ENCODE measurements around the gene COMT. TPM values are rescaled to one million over a fixed set of nuclear protein-coding genes. Genes with fewer than 3 reads are reported as not detected.

COMT gene
- total RNA-seq, 4 donors from 2014 or later = 58.5 to 103 (median 85.3) TPM

DNA sequence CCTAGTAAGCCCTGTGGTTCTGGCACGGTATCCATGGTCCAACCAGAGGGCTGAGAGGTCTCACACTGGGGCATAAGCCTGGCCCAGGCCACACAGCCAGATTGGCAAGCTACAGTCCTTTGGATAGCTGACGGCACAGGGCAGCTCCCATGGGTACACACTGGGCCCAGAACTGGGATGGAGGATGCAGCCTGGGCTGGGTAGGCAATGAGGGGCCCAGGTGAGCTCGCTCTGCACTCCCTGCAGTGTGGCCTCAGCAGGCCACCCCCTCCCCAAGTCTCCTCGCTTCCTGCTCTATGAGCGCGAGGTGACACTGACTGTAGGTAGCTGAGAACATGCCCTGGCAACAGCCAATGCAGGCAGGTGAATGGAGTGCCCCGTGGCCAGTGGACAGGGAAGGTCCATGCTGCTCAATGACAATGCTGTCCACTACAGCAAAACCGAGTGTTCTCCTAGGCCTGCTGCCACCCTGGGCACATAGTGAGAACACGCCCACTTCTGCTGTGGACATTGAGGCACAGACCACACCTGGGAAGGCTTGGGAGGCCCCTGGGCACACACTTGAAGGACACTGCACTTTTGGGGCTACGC lies 71.3 kb downstream of the COMT start:
- intact Hi-C loops (cut with DNase I; ENCODE audit: low total_unique reads) (loop anchor here (2.0 kb wide), 1 partner anchor 42 kb away; no protein-coding TSS in a partner anchor), in situ Hi-C loops (cut with MboI; ENCODE audit: low pct_ligation_motif_present in 1 of 4, low pct_unique_long_range_greater_than_20kb in 1 of 4, low sequenced_read_pairs in 3 of 4) (no loop called here)
- Histone ChIP-seq H3K27me3 (peaks cover 16% of the 10 kb centered on the region), H3K36me3 (no peaks in the 10 kb centered on the region), H3K9me3 (no peaks in the 10 kb centered on the region), H3K4me1 (peaks cover 5 to 15% (median 14%) of the 10 kb centered on the region in 4 donors), H3K4me3 (no peak overlapping the region), H3K27ac (no peak overlapping the region)
- TF ChIP-seq, protein P1, sequence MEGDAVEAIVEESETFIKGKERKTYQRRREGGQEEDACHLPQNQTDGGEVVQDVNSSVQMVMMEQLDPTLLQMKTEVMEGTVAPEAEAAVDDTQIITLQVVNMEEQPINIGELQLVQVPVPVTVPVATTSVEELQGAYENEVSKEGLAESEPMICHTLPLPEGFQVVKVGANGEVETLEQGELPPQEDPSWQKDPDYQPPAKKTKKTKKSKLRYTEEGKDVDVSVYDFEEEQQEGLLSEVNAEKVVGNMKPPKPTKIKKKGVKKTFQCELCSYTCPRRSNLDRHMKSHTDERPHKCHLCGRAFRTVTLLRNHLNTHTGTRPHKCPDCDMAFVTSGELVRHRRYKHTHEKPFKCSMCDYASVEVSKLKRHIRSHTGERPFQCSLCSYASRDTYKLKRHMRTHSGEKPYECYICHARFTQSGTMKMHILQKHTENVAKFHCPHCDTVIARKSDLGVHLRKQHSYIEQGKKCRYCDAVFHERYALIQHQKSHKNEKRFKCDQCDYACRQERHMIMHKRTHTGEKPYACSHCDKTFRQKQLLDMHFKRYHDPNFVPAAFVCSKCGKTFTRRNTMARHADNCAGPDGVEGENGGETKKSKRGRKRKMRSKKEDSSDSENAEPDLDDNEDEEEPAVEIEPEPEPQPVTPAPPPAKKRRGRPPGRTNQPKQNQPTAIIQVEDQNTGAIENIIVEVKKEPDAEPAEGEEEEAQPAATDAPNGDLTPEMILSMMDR (IDR thresholded peaks at IDR 0.05) = no peak
- no peak for TF ChIP-seq POLR2AphosphoS5 (IDR thresholded peaks at IDR 0.05)
- no peak for TF ChIP-seq EP300 (IDR thresholded peaks at IDR 0.05; ENCODE audit: low read depth)
- TF ChIP-seq POLR2A (IDR thresholded peaks at IDR 0.05) = no peak
- DNase-seq = no peak
- 87% methylated on average over 5 of the region's 10 CpGs; no CpG with 5 or more reads in 1 of the 2 donors for WGBS, 2 donors (ENCODE audit: low coverage in 1 of 2)

DNA sequence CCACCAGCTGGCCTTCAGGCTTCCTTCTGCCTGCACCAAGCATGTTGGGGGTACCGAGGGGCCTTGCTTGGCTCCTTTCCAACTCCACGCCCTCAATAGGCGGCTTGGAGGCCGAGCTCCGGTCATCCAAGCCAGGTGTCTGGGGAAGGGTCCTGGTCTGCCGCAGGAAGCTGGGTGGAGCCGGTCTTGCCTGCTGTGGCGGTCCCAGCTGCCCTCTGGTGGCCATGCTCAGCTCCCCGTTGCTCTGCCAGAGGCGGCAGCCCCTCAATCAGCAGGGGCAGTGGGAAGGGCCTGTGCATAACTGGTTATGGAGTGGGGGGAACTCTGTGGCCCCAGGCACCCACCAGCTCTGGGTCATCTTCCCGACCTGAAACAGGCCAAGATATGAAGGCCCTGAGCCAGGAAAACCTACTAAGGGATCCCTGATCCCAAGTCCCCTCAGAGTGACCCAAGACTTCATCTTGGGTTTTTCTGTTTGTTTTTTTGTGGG lies 71.9 kb downstream of the COMT start:
- peaks cover 5 to 15% (median 14%) of the 10 kb centered on the region in 4 donors for H3K4me1 ChIP-seq
- TF ChIP-seq POLR2AphosphoS5 (IDR thresholded peaks at IDR 0.05) (no peak), EP300 (IDR thresholded peaks at IDR 0.05; ENCODE audit: low read depth) (no peak)
- TF ChIP-seq, protein P1 (IDR thresholded peaks at IDR 0.05) = peak; percentile 46 to 73 (median 56)
- peaks cover 17% of the 10 kb centered on the region for H3K27me3 ChIP-seq
- peak; percentile 38 for DNase-seq
- no peaks in the 10 kb centered on the region for H3K36me3 ChIP-seq
- intact Hi-C loops (cut with DNase I; ENCODE audit: low total_unique reads) = loop anchor here (2.0 kb wide), 1 partner anchor 43 kb away; no protein-coding TSS in a partner anchor
- in situ Hi-C loops (cut with MboI; ENCODE audit: low pct_ligation_motif_present in 1 of 4, low pct_unique_long_range_greater_than_20kb in 1 of 4, low sequenced_read_pairs in 3 of 4) = no loop called here
- no peak overlapping the region for H3K27ac ChIP-seq
- 17% methylated on average over 3 of the region's 11 CpGs; no CpG with 5 or more reads in 1 of the 2 donors for WGBS, 2 donors (ENCODE audit: low coverage in 1 of 2)
- no peak overlapping the region for H3K4me3 ChIP-seq
- H3K9me3 ChIP-seq = no peaks in the 10 kb centered on the region

DNA sequence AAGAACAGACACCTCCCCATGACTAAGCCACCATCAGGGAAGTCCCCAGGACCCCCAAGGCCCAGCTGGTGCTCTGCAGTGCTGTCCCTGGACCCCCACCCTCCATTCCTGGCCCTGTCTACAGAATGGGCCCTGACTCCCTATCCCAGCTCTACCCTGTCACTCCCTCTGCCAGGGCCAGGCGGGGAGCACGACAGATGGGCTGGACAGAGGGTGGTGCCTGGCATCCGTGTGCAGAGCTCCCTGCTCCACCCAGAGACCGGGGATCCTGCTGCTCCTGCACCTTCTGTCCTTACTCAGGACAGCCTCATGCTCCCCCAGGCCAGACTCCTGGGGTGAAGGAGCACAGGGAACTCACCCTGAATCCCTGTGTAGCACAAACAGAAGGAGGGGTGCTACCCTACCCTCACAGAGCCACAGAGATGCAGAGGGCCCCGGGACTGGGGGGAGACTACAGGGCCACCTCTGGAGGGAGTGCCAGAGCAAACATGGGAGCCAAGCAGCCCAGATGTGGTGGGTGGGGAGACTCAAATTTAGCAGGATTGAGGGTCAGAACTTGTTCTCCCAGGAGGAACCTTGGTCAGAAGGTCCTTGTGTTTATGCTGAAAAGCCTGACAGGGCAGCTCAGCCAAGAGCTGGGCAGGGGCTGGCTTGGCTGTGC lies 73.1 kb downstream of the COMT start:
- Histone ChIP-seq H3K27ac (peak overlapping the region; percentile 2 to 55 (median 24)), H3K4me1 (peaks cover 5 to 15% (median 14%) of the 10 kb centered on the region in 4 donors), H3K4me3 (no peak overlapping the region), H3K27me3 (peaks cover 17% of the 10 kb centered on the region), H3K36me3 (no peaks in the 10 kb centered on the region), H3K9me3 (no peaks in the 10 kb centered on the region)
- intact Hi-C loops (cut with DNase I; ENCODE audit: low total_unique reads) (no loop called here), in situ Hi-C loops (cut with MboI; ENCODE audit: low pct_ligation_motif_present in 1 of 4, low pct_unique_long_range_greater_than_20kb in 1 of 4, low sequenced_read_pairs in 3 of 4) (no loop called here)
- 56% methylated on average over 4 of the region's 5 CpGs; no CpG with 5 or more reads in 1 of the 2 donors for WGBS, 2 donors (ENCODE audit: low coverage in 1 of 2)
- no peak for DNase-seq
- TF ChIP-seq EP300 (IDR thresholded peaks at IDR 0.05; ENCODE audit: low read depth) = no peak
- TF ChIP-seq, protein P1 (IDR thresholded peaks at IDR 0.05) = no peak
- no peak for TF ChIP-seq POLR2AphosphoS5 (IDR thresholded peaks at IDR 0.05)
- TF ChIP-seq POLR2A (IDR thresholded peaks at IDR 0.05) = no peak

DNA sequence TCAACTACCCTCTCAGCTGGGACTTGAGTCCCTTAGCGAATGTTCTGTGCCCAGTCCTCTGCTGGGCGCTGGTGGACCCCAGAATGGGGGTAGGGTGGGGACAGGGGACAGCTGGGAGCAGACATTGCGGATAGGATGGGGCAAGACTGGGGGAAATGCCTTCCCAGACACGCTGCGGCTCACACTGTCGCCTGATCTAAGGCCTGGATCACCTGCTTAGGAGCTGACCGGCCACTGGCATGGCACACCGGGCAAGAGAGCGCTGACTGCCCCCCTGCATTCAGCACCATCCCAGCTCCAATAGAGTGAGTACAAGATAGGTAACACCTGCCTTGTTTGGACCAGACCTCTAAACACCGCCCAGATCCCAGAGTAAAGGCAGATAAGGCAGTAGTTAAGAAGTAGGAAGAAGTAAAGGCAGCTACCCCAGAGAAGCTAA lies 73.6 kb downstream of the COMT start:
- intact Hi-C loops (cut with DNase I; ENCODE audit: low total_unique reads) = no loop called here
- TF ChIP-seq POLR2A (IDR thresholded peaks at IDR 0.05) = no peak
- TF ChIP-seq, protein P1 (IDR thresholded peaks at IDR 0.05) = no peak
- no peak for TF ChIP-seq EP300 (IDR thresholded peaks at IDR 0.05; ENCODE audit: low read depth)
- no peak for TF ChIP-seq POLR2AphosphoS5 (IDR thresholded peaks at IDR 0.05)
- no peak overlapping the region for H3K4me3 ChIP-seq

More for the DNA sequence above, 73.6 kb downstream of the COMT start:
- Histone ChIP-seq H3K27ac (peak overlapping the region; percentile 2 to 55 (median 24)), H3K36me3 (no peaks in the 10 kb centered on the region), H3K4me1 (peaks cover 6 to 17% (median 16%) of the 10 kb centered on the region in 4 donors), H3K27me3 (peaks cover 17% of the 10 kb centered on the region), H3K9me3 (no peaks in the 10 kb centered on the region)
- DNase-seq = no peak
- in situ Hi-C loops (cut with MboI; ENCODE audit: low pct_ligation_motif_present in 1 of 4, low pct_unique_long_range_greater_than_20kb in 1 of 4, low sequenced_read_pairs in 3 of 4) = no loop called here
- 89% methylated on average over 10 of the region's 10 CpGs; no CpG with 5 or more reads in 1 of the 2 donors for WGBS, 2 donors (ENCODE audit: low coverage in 1 of 2)

Measured in transverse colon (tissue), 4 donors.